Mesendoderm (in vitro differentiated cells): ENCODE results near the gene NKG7.

ENCODE experiments used
- DNase-seq: peaks from one replicate; pipeline ENCODE4 v3.0.0; 2013
- H2AK5ac ChIP-seq: 2 replicates; pipeline ENCODE4 v1.6.1; 2013; ENCODE audit warnings: low read length, inconsistent platforms
- H2BK120ac ChIP-seq: 2 replicates; pipeline ENCODE4 v1.6.1; 2013; ENCODE audit warnings: low read depth, mild to moderate bottlenecking, low read length, moderate library complexity, mixed read lengths
- H2BK15ac ChIP-seq: replicated peaks from 2 replicates; pipeline ENCODE4 v1.6.1; 2013; ENCODE audit warnings: low read depth, mild to moderate bottlenecking, moderate library complexity
- H2BK5ac ChIP-seq: 2 replicates; pipeline ENCODE4 v1.6.1; 2013; ENCODE audit warnings: low read length, inconsistent platforms
- H3K18ac ChIP-seq: 2 replicates; pipeline ENCODE4 v1.6.1; 2013; ENCODE audit warnings: mild to moderate bottlenecking, low read length, mixed read lengths
- H3K23ac ChIP-seq: one replicate; pipeline ENCODE4 v1.6.1; 2013; ENCODE audit warnings: low read length
- H3K27ac ChIP-seq: 2 replicates; pipeline ENCODE4 v1.5.1; 2013; ENCODE audit warnings: low read depth, mild to moderate bottlenecking, inconsistent platforms, low read length, moderate library complexity
- H3K27me3 ChIP-seq: 2 replicates; pipeline ENCODE4 v1.6.1; 2013; ENCODE audit warnings: low read length, control low read depth, mild to moderate bottlenecking, inconsistent platforms; ENCODE audit not compliant: insufficient read depth, poor library complexity
- H3K36me3 ChIP-seq: 2 replicates; pipeline ENCODE4 v1.6.1; 2013; ENCODE audit warnings: low read length, inconsistent platforms; ENCODE audit not compliant: control insufficient read depth, insufficient read depth
- H3K4ac ChIP-seq: one replicate; pipeline ENCODE4 v1.6.1; 2013; ENCODE audit warnings: low read depth, mild to moderate bottlenecking, low read length, moderate library complexity
- H3K4me1 ChIP-seq: 2 replicates; pipeline ENCODE4 v1.6.1; 2013; ENCODE audit warnings: low read depth, low read length, inconsistent platforms; ENCODE audit not compliant: control insufficient read depth
- H3K4me2 ChIP-seq: 2 replicates; pipeline ENCODE4 v1.6.1; 2013; ENCODE audit warnings: low read length
- H3K4me3 ChIP-seq: 2 replicates; pipeline ENCODE4 v1.5.1; 2013; ENCODE audit warnings: mild to moderate bottlenecking, low read length
- H3K56ac ChIP-seq: one replicate; pipeline ENCODE4 v1.6.1; 2013; ENCODE audit warnings: low read length
- H3K79me1 ChIP-seq: 2 replicates; pipeline ENCODE4 v1.6.1; 2013; ENCODE audit warnings: low read length, inconsistent platforms
- H3K79me2 ChIP-seq: 2 replicates; pipeline ENCODE4 v1.6.1; 2013; ENCODE audit warnings: mild to moderate bottlenecking, low read length; ENCODE audit not compliant: control insufficient read depth, insufficient read depth
- H3K9ac ChIP-seq: 2 replicates; pipeline ENCODE4 v1.6.1; 2013; ENCODE audit warnings: low read length, inconsistent platforms
- H4K5ac ChIP-seq: one replicate; pipeline ENCODE4 v1.6.1; 2013; ENCODE audit warnings: low read length
- H4K8ac ChIP-seq: one replicate; pipeline ENCODE4 v1.6.1; 2013; ENCODE audit warnings: low read depth, mild to moderate bottlenecking, control low read depth, low read length, moderate library complexity
- WGBS: extraction: QIAGEN DNeasy Blood & Tissue Kit; methylation state at CpG from one replicate; pipeline ENCODE4 v1.1.7; 2013; ENCODE audit warnings: low lambda C conversion rate, missing lambda C conversion rate; ENCODE audit not compliant: insufficient coverage; ENCODE audit errors: extremely low coverage; 5-methylcytosine and 5-hydroxymethylcytosine counted together

NKG7 gene

DNA sequence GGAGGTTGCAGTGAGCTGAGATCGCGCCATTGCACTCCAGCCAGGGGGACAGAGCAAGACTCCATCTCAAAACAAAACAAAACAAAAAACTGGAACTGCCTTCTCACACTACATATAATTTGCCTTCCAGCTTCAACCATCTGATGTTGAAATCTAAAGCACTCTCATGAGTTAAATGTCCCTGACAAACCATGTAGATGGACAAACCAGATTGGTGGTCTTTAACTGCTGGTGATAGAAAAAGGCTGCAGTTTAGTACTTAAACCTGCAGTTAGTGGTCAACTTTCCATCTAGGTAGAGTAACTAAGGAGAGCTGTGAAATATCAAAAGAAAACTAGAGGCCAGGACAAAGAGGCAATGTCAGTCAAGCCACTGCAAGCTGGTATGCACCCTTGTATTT lies 23.7 kb upstream of the NKG7 start:
- H4K8ac ChIP-seq: no peak overlapping the region
- H2BK5ac ChIP-seq: no peak overlapping the region
- WGBS: no CpG with 5 or more reads among the region's 2 CpGs
- no peaks in the 10 kb centered on the region for H3K79me2 ChIP-seq
- no peak overlapping the region for H3K56ac ChIP-seq
- no peaks in the 10 kb centered on the region for H3K27me3 ChIP-seq
- no peak overlapping the region for H4K5ac ChIP-seq
- peaks cover 3% of the 10 kb centered on the region for H3K4me1 ChIP-seq
- no peak overlapping the region for H3K23ac ChIP-seq
- peaks cover 3% of the 10 kb centered on the region for H3K79me1 ChIP-seq
- no peak overlapping the region for H2AK5ac ChIP-seq
- H3K18ac ChIP-seq: no peak overlapping the region
- H3K4me2 ChIP-seq: no peak overlapping the region
- H3K27ac ChIP-seq: no peak overlapping the region
- H3K36me3 ChIP-seq: no peaks in the 10 kb centered on the region
- no peak overlapping the region for H3K4me3 ChIP-seq
- no peak overlapping the region for H3K4ac ChIP-seq
- no peak overlapping the region for H2BK15ac ChIP-seq
- H3K9ac ChIP-seq: no peak overlapping the region
- H2BK120ac ChIP-seq: no peak overlapping the region
- no peak for DNase-seq

DNA sequence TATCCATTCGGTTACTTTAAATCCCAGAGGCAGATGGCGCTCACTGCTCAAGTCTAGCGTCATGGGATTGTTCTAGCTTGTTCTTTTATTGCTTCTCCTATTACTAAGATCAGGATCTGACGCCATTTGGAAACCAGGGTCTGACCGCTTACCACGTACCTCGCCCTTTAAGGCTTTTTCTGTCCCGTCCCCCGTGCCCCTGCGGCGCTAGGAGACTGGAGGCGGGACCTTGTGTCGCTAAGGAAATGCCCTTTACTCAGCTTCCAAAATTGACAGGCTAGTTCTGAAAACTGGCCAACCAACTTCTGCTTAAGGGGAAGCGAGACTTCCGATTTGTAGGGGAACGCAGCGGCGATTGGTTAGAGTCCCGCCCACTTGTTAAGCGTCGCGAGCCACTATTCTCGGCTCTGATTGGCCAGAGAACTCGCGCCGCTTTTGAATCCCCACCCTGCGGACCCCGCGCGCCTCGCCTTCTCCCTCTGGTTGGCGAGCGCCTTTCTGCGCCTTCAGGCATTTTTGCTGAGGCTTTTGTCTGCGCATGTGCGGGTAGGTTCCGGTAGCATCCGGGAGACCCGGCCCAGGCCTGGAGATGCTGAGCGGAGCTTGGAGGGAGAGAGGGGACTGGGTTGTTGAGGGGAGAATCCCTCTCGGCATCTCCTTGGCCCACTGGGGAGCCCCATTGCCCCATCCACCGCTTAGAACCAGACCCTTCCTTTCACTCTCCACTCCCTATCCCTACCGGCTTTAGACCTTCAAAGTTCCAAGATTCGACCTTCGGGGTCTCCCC lies 21.8 kb upstream of the NKG7 start:
- Histone ChIP-seq H3K4me1 (peaks cover 3% of the 10 kb centered on the region), H3K4ac (peak overlapping the region; percentile 73), H3K27me3 (no peaks in the 10 kb centered on the region), H4K5ac (peak overlapping the region; percentile 87), H3K36me3 (no peaks in the 10 kb centered on the region), H2BK5ac (peak overlapping the region; percentile 80), H3K79me1 (peaks cover 3% of the 10 kb centered on the region), H2BK120ac (peak overlapping the region; percentile 51), H3K79me2 (no peaks in the 10 kb centered on the region), H3K27ac (peak overlapping the region; percentile 64), H2BK15ac (no peak overlapping the region), H3K23ac (no peak overlapping the region), H3K4me3 (peak overlapping the region; percentile 73), H3K56ac (peak overlapping the region; percentile 96), H3K9ac (peak overlapping the region; percentile 94), H4K8ac (peak overlapping the region; percentile 69), H2AK5ac (peak overlapping the region; percentile 88), H3K4me2 (peak overlapping the region; percentile 78), H3K18ac (peak overlapping the region; percentile 82)
- WGBS: no CpG with 5 or more reads among the region's 45 CpGs
- DNase-seq: peak; percentile 100

DNA sequence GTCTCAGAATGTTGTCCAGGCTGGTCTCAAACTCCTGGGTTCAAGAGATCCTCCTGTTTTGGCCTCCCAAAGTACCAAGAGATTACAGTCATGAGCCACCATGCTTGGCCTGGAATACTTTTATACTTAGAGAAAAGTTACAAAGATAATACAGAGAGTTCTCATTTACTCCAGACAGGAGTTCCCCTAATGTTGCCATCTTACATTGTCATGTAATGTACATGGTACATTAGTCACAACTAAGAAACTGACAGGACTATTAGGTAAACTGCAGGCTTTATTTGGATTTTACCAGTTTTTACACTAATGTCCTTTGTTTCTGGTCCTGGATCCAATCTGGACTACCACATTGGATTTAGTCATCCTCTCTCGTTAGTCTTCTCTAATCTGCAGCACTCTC lies 20.2 kb upstream of the NKG7 start:
- Histone ChIP-seq H3K56ac (no peak overlapping the region), H3K23ac (no peak overlapping the region), H3K9ac (no peak overlapping the region), H3K79me1 (peaks cover 3% of the 10 kb centered on the region), H3K79me2 (no peaks in the 10 kb centered on the region), H2AK5ac (no peak overlapping the region), H4K5ac (no peak overlapping the region), H3K4ac (no peak overlapping the region), H3K36me3 (no peaks in the 10 kb centered on the region), H3K4me1 (peaks cover 3% of the 10 kb centered on the region), H2BK5ac (no peak overlapping the region), H3K4me2 (no peak overlapping the region), H3K18ac (no peak overlapping the region), H2BK120ac (no peak overlapping the region), H3K4me3 (no peak overlapping the region), H3K27ac (no peak overlapping the region), H2BK15ac (no peak overlapping the region), H3K27me3 (no peaks in the 10 kb centered on the region), H4K8ac (no peak overlapping the region)
- DNase-seq: no peak
- no CpG with 5 or more reads among the region's 1 CpG for WGBS

DNA sequence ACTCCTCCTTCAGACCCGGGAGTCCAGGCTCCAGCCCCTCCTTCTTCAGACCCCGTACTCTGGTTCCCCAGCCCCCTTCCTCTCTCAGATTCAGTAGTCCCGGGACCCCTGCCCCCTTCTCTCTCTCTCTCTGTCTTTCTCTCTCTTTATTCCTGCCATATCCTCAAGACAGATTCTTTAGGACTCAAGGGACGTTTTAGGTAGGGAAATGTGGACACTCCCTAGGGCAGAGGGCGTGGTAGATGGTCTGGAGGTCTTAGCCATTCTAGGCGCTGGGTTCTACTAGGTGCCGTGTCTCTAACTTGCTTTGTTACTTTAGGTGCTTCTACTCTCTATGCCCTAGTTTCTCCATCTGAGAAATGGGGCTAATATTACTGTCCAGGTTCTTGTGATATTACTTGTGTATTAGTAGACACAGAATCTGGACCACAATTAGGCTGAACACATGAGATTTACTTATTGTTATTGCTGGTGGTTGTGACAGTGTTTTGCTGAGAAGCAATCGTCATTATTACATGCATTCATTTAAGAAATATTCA lies 18.7 kb upstream of the NKG7 start:
- no peaks in the 10 kb centered on the region for H3K27me3 ChIP-seq
- DNase-seq: no peak
- no peak overlapping the region for H3K4me2 ChIP-seq
- peak overlapping the region; percentile 15 for H3K18ac ChIP-seq
- H4K5ac ChIP-seq: no peak overlapping the region
- H3K4ac ChIP-seq: peak overlapping the region; percentile 37
- peak overlapping the region; percentile 8 for H3K56ac ChIP-seq
- no peak overlapping the region for H3K4me3 ChIP-seq
- no peak overlapping the region for H2AK5ac ChIP-seq
- H3K79me2 ChIP-seq: no peaks in the 10 kb centered on the region
- H3K4me1 ChIP-seq: peaks cover 3% of the 10 kb centered on the region
- no peak overlapping the region for H4K8ac ChIP-seq
- peak overlapping the region; percentile 31 for H2BK120ac ChIP-seq
- H3K27ac ChIP-seq: no peak overlapping the region
- no peak overlapping the region for H3K9ac ChIP-seq
- H2BK5ac ChIP-seq: no peak overlapping the region
- no peak overlapping the region for H3K23ac ChIP-seq
- H3K36me3 ChIP-seq: no peaks in the 10 kb centered on the region
- no CpG with 5 or more reads among the region's 8 CpGs for WGBS
- no peak overlapping the region for H2BK15ac ChIP-seq
- peaks cover 3% of the 10 kb centered on the region for H3K79me1 ChIP-seq

DNA sequence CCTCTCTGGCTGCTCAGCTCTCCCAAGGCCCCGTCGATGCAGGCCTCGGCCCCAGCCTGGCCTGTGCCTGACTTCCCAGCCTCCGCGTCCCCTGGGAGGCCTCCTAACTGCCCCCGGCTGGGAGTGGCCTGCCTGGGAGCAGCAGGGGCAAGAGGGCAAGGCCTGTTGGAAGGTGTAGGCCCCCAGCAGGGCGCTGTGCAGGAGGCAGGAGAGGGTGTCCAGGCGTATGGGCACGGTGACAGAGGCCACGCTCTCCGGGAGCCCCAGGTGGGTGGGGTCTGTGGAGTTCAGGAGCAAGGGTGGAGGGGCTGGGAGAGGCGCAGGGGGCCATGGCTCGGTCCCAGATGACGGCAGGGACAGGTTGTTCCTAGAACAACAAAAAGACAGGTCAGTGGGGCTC lies 16.7 kb upstream of the NKG7 start:
- H2AK5ac ChIP-seq: no peak overlapping the region
- H4K5ac ChIP-seq: no peak overlapping the region
- no peaks in the 10 kb centered on the region for H3K27me3 ChIP-seq
- no peak overlapping the region for H3K18ac ChIP-seq
- no peak for DNase-seq
- no peak overlapping the region for H4K8ac ChIP-seq
- no peak overlapping the region for H3K27ac ChIP-seq
- no peaks in the 10 kb centered on the region for H3K79me2 ChIP-seq
- H3K4me2 ChIP-seq: no peak overlapping the region
- H2BK5ac ChIP-seq: no peak overlapping the region
- H3K4me1 ChIP-seq: peaks cover 3% of the 10 kb centered on the region
- no peak overlapping the region for H3K23ac ChIP-seq
- no CpG with 5 or more reads among the region's 14 CpGs for WGBS
- H3K4ac ChIP-seq: no peak overlapping the region
- no peak overlapping the region for H3K4me3 ChIP-seq
- H3K36me3 ChIP-seq: no peaks in the 10 kb centered on the region
- H2BK15ac ChIP-seq: no peak overlapping the region
- H3K9ac ChIP-seq: no peak overlapping the region
- no peak overlapping the region for H2BK120ac ChIP-seq
- H3K56ac ChIP-seq: peak overlapping the region; percentile 15
- H3K79me1 ChIP-seq: no peaks in the 10 kb centered on the region
